Kidney epithelial cell (primary cell): ENCODE measurements around the gene ASCC3. TPM values are rescaled to one million over a fixed set of nuclear protein-coding genes. Genes with fewer than 3 reads are reported as not detected.

Experiments used
- DNase-seq: peaks from one replicate; pipeline ENCODE4 v3.0.0-alpha.2; 2010; ENCODE audit warnings: low read depth
- H3K27me3 ChIP-seq: 2 replicates; pipeline ENCODE4 v1.6.0; 2011; ENCODE audit warnings: low read length; ENCODE audit not compliant: control insufficient read depth, insufficient read depth
- H3K36me3 ChIP-seq: 2 replicates; pipeline ENCODE4 v1.5.1; 2011; ENCODE audit warnings: low read length; ENCODE audit not compliant: control insufficient read depth, insufficient read depth
- H3K4me3 ChIP-seq: 2 replicates; pipeline ENCODE4 v1.5.1; 2011; ENCODE audit warnings: low read depth, mild to moderate bottlenecking, control low read depth, low read length
- CTCF ChIP-seq: IDR thresholded peaks from 2 replicates; pipeline ENCODE4 v1.5.1; 2011; ENCODE audit warnings: mild to moderate bottlenecking, moderate library complexity, low read length, control low read depth, inconsistent platforms; ENCODE audit not compliant: insufficient read depth, poor library complexity, severe bottlenecking
- total RNA-seq: library from RNA; depleted of rRNA; stranded (reverse); fragments of >200 nt; gene quantifications from 2 replicates; pipeline ENCODE4 v1.2.3, GENCODE V29; 2015

The ASCC3 gene
- total RNA-seq, 1 donor from 2014 or later = 41.9 TPM

GRCh38 chr6:100856146-100856545 lies 25.0 kb downstream of the ASCC3 start:
- Histone ChIP-seq H3K27me3 (no peaks in the 10 kb centered on the region), H3K4me3 (no peak overlapping the region), H3K36me3 (no peaks in the 10 kb centered on the region)
- DNase-seq = no peak
- TF ChIP-seq CTCF = no peak

DNA sequence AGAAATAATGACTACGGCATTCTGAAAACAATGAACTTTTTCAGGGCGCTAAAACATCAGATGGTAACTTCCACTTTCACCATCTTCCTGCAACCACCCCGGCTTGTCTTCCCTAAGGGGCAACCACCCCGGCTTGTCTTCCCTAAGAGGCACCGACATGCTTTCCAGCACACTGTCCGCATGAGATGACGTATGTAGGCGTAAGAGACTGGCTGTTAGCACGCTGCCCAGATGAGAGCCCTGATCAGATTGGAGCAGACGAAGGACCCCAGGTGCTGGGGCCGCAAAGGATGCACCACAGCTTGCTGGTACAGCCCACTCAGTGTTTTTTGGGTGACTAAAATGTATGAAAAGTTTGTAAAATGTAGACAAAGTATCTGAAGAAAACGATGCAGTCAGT lies 29.3 kb downstream of the ASCC3 start:
- Histone ChIP-seq H3K4me3 (no peak overlapping the region), H3K36me3 (no peaks in the 10 kb centered on the region), H3K27me3 (no peaks in the 10 kb centered on the region)
- TF ChIP-seq CTCF = no peak
- no peak for DNase-seq

DNA sequence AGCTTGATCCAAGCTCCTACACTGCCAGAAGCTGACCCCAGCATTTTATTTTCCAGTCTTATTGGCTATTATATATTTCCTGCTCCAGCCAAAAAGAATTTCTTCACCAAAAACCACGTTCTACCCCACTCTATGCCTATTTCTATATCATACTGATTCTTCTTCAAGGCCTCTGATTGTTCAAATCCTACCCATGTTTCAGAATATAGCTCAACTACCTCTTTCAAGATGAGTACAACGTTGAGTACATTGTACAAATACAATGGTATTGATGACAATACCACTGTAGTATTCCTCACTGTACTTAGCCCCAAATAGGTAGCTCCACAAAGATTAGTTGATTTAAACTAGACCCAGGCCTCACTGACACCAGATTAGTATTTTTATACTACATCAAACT lies 31.0 kb downstream of the ASCC3 start:
- Histone ChIP-seq H3K27me3 (no peaks in the 10 kb centered on the region), H3K4me3 (no peak overlapping the region), H3K36me3 (no peaks in the 10 kb centered on the region)
- no peak for TF ChIP-seq CTCF
- no peak for DNase-seq

- no peaks in the 10 kb centered on the region for H3K36me3 ChIP-seq
- H3K4me3 ChIP-seq = no peak overlapping the region
- no peak for TF ChIP-seq CTCF
- no peak for DNase-seq
- H3K27me3 ChIP-seq = no peaks in the 10 kb centered on the region
Observed at GRCh38 chr6:100846276-100846675, 34.9 kb downstream of the ASCC3 start.

DNA sequence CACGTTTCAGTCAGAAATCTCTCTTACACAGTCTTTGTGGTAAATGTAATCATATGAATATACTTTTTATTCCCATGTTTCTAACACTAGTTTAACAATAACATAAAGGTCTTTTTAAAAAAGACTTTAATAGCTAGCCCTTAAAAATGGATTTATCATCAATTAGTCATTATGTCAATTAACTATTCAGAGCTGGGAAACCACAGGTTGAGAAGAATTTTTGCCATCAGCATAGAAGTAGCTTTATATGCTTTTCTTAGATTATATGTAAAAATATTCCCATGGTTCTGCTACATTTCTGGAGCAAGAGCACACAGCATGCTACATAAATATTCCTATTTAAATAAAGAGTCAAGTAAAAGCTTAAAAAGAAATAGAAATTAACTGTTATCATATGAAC lies 35.5 kb downstream of the ASCC3 start:
- TF ChIP-seq CTCF = no peak
- H3K4me3 ChIP-seq = no peak overlapping the region
- no peaks in the 10 kb centered on the region for H3K36me3 ChIP-seq
- no peaks in the 10 kb centered on the region for H3K27me3 ChIP-seq
- no peak for DNase-seq

DNA sequence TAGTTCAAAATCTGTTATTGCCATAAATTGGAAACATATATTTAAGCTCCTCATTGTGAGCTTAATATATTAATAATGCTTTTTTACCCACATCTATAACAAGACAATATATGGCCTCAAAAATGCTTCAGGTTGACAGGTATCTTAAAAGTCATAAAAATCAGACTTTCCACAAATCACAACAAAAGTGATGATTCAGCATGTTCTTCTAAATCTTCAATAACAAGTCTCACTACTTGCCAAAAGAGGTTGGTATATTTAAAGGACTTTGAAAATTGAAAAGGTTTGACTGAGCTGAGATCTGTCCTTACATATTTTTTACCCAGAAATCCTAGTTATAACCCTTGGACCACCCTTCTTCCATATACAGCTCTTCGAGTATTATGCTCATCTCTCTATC lies 41.7 kb downstream of the ASCC3 start:
- Histone ChIP-seq H3K4me3 (no peak overlapping the region), H3K36me3 (no peaks in the 10 kb centered on the region), H3K27me3 (no peaks in the 10 kb centered on the region)
- no peak for DNase-seq
- TF ChIP-seq CTCF = no peak
